Activated CD4-positive, alpha-beta T cell treated with anti-CD3 and anti-CD28 coated beads for 4 hours (primary cell): ENCODE results near the gene OCSTAMP.

Experiments
- DNase-seq, 2 donors: peaks; one replicate each; pipeline ENCODE4 v3.0.0-alpha.2; 2020

Gene OCSTAMP

DNA sequence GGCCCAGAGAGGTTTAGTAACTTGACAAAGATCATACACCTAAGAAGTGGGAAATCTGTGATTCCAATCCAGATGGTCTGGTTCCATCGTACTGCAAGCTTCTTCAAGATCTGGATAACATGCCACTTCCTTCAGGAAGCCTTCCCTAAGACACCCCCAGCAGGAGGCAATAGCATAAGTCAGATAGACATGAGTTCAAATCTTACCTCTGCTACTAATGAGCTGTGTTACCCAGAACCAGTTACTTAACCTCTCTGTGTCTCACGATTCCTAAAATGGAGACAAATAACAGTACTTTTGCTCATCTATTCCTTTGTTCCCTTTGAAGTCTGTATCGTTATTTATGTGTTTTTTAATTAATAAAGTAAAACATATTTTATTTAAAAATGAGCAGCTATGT, 22.3 kb upstream of the OCSTAMP start:
- no peak for DNase-seq

DNA sequence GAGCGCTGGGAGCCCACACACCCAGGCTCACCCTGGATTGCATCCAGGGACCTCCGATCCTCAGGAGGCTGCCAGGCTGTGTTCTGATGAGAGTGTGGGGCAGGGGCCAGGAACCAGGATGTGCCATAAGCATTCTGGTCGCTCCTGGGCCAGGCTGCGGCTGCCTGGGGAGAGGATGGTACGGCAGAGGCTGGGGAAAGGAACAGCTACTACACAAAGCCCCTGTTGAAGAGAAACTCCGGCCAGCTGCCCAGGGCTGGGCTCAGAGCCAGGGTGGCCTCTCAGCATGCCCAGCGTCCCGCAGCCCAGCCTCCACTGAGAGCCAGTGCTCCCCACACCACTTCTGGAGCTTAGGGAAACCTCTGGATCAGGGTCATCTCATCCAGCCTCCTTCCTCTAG, 21.7 kb upstream of the OCSTAMP start:
- DNase-seq, result no peak

DNA sequence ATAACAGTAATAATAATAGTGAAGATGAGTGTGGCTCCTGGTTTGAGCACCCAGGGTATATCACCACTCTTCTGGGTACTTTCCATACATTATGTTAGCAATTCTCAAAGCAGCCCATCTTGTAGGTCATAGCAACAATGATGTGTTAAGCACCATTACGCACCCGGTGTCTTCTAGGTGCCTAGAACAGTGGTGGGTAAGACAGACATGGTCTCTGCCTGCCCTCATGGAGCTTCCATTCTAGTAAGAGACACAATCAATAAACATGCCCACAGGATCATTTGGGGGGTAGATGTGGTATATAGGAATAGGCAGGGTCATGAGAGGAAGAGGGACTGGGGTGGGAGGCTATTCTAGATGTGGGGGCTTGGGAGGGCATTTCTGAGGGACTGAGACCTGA, 21.0 kb upstream of the OCSTAMP start:
- DNase-seq, result no peak

GRCh38 chr20:46570956-46571355, 20.5 kb upstream of the OCSTAMP start:
- no peak for DNase-seq

GRCh38 chr20:46569961-46570360, 19.5 kb upstream of the OCSTAMP start:
- DNase-seq, result no peak

- no peak for DNase-seq
Measured at GRCh38 chr20:46568570-46569129, 18.2 kb upstream of the OCSTAMP start.

- DNase-seq, result no peak
Measured at GRCh38 chr20:46566125-46566524, 15.7 kb upstream of the OCSTAMP start.

DNA sequence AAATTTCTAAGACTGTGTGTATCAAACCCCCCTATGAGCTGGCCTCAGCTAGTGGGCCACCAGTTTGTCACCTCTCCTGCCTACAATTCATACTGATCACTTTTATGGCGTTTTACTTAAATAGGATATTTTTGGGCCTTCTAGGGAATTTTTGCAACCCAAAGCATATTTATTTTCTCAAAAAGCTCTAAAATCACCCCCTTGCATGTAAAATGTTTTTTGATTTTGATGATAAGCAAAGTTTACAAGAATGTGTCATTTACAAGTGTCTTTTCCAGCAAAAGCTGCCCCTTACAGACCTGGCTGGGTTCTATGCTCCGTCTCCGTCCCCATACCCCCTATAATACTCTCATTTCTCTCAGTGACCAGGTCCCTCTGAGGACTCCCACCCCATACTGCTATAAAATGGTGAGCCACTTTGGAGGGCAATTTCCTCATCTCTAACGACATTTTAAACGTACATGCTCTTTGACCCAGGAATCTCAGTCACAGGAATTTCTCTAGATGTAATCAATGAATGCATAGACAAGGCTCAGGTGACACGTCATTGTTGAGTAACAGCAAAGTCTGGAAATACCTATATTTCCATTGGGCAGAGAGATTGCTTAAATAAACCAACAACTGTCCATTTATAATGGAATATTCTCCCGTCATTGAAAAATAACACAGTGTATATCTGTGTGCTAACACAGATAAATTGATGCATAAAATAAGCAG, 13.9 kb upstream of the OCSTAMP start:
- DNase-seq, result no peak

DNA sequence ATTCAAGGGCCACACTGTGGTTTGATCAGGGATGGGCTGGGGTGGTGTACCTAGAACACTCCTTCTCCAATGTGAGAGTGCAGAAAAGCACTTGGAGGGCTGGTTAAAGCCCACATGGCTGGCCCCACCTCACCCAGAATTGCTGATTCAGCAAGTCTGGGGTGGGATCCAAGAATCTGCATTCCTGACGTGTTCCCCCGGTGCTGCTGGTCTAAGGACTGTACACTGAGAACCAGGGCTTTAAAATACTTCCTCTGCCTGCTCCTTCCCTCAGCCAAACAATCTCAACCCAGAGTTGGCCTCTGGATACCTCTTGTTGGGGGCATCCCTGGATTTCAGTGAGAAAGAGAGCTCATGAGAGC, 13.4 kb upstream of the OCSTAMP start:
- no peak for DNase-seq

DNA sequence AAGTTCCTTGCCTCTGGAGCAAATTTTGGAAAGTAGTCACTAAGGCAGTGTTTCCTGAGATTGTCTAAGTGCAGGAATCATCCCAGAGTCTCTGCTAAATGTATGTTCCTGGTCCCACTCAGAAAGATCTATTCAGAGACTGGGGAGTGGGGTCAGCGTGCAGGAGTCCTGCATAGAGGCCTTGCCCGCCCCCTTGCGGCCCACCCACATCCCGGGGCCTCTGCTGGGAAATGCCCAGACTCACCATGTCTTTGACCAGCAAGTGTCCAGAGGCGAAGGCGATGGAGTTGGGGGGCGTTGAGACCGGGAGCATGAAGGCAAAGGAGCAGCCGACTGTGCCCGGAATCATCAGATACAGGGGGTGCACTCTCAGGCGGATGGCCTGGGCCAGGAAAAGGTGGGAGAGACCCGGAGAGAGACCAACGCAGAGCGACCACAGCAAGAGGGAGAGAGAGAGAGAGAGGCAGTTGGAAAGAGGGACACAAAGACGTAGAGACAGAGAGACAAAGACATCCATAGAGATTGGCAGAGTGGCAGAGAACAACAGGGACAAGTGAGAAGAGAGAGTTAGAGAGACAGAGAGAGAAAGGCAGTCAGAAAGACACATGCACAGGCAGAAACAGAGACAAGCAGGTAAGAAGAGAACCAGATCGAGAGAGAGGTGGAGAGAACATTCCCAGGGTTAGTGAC, 12.9 kb upstream of the OCSTAMP start:
- no peak for DNase-seq

DNA sequence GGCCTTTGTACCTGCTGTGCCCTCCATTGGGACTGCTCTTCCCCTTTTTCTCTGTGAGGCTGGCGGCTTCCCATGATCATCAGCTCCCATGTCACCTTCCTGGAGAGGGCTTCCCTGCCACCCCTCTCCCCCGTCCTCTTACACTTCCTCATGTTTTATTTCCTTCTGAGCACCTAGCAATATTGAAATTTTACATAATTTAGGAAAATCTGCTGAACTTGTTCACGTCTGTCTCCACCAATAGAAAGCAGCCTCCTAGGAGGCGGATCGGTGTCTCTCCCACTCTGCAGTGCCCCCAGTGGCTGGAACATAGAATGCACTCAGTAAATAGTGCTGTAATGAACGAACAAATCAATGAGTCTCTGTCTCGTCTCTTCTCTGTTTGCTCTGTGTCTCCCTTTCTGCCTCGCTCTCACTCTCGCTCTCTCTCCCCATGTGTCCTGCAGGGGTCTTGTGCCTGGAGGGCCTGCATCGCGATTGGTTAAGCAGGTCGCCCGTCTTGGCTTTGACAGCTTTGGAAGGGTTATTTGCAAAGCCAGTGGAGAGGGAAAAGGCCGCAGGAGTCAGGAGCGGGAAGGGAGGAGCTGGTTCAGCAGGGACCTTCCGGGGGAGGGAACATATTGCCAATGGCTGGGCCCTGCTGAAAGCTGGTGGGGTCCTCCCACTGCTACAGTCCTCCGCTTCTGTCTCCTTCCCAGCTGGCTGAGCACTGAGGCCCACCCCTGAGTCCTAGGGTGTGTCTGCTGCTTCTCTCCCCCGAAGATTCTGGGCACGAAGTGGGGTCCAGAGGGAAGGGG, 12.1 kb upstream of the OCSTAMP start:
- DNase-seq, result peak; percentile 19 to 61

- no peak for DNase-seq
Measured at GRCh38 chr20:46562009-46562372, 11.5 kb upstream of the OCSTAMP start.

DNA sequence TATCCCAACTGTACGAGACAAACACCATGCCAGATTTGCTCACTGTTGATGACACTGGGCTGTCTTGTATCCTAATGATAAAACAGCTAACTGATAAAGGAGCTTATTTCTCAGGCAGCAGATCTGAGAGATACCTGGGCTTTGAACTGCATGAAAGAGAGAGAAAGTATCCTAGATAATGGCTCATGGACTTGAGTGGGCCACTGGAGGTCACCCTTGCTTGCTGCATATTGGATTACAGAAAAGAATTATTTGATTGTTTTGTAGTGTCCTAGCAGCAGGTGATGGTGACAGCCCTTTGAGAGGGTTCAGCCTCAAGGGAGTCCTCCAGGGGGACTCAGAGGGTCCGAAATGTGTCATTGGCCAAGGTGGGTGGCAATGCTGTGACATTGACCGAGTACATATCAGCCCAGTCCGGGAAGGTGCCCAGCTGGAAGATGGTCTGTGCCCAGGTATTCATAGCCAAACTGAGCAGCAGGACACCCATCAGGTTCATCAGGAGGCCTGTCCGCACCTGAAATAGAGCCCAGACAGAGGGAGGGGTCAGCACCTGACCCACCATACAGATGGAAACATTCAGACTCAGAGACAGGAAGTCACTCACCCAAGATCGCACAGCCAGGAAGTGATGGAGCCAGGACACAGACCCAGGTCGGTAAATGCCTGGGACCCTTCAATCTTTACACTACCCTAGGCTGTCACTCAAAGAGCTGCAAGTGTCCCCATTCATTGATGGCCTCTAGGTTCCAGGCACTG, 9.4 kb upstream of the OCSTAMP start:
- no peak for DNase-seq

DNA sequence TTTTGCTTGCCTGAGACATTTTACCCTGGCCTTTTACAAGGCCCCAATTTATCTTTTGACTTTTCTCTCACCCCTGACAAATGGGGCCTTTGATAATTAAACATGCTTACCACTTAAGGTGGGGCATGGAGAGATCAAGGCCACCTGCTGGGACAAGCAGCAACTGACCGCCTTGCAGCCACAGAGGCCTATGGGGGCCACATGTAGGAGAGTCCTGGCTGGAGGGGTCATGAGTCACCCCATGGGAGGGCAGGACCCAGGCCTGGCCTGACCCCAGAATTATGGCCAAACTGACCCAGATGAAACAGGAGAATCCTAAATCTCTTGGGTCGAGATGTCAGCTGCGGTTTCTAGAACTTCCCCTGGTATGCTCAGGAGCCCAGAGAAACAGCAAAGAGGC, 8.5 kb upstream of the OCSTAMP start:
- no peak for DNase-seq

GRCh38 chr20:46558511-46558959, 8.1 kb upstream of the OCSTAMP start:
- no peak for DNase-seq

- DNase-seq, result no peak
Measured at GRCh38 chr20:46557231-46557956, 6.9 kb upstream of the OCSTAMP start.

DNA sequence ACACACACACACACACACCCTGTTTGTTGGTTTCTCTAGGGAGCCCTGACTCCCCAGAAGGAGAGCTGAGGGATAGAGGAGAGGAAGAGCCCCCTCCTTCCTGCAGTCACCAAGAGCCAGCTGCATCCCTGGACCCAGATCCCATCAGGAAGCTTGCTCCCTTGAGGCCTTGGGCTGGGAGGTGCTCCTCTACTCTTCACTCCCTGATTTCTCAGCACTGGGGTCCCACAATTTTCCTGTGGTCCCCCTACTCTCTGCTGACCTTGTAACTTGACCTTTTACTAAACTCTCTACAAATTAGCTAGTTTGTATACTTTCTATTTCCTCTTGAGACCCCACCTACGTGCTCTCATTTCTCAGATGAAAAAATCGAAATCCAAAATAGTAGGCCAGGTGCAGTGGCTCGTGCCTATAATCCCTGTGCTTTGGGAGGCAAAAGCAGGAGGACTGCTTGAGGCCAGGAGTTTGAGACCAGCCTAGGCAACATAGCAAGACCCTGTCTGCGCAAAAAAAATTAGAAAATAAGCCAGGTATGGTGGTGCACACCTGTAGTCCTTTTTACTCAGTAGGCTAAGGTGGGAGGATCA, 5.0 kb upstream of the OCSTAMP start:
- no peak for DNase-seq

DNA sequence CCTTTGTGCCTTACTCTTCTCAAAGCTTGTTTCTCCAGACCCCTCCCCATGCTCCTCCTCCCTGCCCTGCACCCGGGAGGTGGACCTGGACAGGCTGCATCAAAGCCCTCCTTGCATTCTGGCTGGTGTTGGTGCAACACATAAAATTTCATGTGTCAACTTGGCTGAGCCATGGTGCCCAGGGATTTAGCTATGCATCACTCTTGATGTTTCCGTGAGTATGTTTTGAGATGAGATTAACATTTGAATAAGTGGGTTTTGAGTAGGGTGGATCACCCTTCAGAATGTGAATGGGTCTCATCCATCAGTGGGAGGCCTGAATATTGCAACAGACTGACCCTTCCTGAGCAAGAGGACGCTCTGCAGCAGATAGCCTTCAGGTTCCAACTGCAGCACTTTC, 4.4 kb upstream of the OCSTAMP start:
- no peak for DNase-seq

DNA sequence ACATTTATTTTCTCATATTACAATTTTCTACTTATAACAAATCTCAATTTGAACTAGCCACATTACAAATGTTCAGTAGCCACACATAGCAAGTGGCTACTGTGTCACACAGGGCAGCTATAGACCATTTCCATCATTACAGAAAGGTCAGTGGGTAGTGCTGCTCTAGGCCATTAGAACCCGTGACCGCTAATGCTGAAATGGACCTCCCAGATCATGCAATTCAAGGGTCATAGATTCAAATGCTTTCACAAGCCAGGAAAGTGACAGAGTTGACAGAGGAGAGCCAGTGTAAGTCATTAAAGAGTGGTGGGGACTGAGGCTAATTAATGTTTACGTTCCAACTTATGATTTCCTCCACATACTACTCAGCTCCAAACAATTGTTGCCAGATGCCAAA, 3.5 kb upstream of the OCSTAMP start:
- no peak for DNase-seq

DNA sequence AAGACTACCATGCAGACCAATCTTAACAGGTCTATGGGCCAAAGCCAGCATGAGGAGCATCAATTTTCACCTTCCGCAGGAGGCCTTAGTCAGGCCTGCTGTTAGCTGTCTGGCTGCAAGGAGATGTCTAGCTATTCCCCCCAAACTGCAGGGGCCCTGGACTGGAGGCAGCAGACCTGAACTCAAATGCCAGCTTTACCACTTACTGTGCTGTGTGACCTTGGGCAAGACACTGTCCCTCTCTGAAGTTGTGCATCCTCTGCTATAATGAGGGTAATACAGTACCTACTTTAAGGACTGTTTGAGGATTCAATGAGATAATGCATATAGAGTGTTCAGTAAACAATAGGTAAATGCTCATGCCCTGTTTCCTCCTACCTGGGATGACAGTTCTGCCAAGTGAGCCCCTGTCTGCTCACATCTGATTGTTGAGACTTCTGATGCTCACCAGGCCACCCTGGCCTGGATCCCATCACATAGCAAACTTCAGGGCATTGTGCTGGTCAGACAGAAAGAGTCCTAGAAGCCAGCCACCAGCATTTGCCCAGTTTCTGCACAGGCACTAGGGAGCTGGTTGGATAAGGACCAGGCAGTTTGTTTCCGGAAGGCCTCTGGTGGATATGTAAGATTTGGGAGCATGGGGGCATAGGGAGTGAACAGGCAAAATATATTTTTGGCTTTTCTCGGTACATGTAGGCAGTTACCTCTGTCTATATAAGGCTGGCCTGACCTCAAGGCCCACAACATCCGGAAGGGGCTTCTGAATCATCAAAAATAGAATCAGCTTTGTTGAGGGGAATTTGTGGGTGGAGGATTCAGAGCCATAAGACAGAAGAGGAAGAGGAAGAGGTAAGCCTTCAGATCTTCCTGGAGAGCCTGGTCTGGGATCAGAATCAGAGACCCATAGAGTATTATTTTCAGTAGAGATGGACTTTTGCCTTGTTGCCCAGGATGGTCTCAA, 2.3 kb upstream of the OCSTAMP start:
- peak in 1 of 2 donors; percentile 4 for DNase-seq
